ENCODE results near the gene IQSEC1. TPM values are rescaled to one million over a fixed set of nuclear protein-coding genes. Genes with fewer than 3 reads are reported as not detected.

The IQSEC1 gene
- total and polyA plus RNA-seq, 2 experiments from 2014 or later = 21.2 to 24.7 TPM

DNA sequence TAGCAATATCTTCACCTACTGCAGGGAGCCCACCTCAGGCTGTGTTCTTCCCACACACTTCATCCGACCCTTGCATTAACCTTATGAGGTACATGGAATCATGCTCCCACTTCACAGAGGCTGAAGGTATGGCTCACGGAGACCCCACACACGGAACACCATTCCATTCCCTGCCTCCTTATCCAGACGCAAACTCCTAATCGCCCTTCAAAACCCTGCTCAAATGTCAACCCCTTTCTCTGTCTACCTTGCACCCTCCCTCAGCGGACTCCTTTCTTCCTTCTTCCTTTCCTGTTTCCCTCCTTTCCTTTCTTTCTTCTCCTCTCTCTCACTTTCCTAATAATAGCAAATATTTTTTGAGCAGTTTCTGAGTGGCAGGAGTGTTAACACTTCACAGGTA is 23.8 kb downstream of the IQSEC1 start:
- H3K9me3 ChIP-seq (ENCODE audit: low read depth) = no peaks in the 10 kb centered on the region
- no peak for DNase-seq (ENCODE audit: low spot score)
- no peaks in the 10 kb centered on the region for H3K27me3 ChIP-seq
- no peak for TF ChIP-seq EZH2 (IDR thresholded peaks at IDR 0.05; ENCODE audit: borderline replicate concordance)
- TF ChIP-seq, protein P1, sequence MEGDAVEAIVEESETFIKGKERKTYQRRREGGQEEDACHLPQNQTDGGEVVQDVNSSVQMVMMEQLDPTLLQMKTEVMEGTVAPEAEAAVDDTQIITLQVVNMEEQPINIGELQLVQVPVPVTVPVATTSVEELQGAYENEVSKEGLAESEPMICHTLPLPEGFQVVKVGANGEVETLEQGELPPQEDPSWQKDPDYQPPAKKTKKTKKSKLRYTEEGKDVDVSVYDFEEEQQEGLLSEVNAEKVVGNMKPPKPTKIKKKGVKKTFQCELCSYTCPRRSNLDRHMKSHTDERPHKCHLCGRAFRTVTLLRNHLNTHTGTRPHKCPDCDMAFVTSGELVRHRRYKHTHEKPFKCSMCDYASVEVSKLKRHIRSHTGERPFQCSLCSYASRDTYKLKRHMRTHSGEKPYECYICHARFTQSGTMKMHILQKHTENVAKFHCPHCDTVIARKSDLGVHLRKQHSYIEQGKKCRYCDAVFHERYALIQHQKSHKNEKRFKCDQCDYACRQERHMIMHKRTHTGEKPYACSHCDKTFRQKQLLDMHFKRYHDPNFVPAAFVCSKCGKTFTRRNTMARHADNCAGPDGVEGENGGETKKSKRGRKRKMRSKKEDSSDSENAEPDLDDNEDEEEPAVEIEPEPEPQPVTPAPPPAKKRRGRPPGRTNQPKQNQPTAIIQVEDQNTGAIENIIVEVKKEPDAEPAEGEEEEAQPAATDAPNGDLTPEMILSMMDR (IDR thresholded peaks at IDR 0.05; ENCODE audit: poor library complexity) = no peak
- no peak for TF ChIP-seq EZH2phosphoT487 (IDR thresholded peaks at IDR 0.05; ENCODE audit: low read depth, severe bottlenecking, unreplicated experiment)
- no peaks in the 10 kb centered on the region for H4K20me1 ChIP-seq (ENCODE audit: insufficient read depth, poor library complexity, severe bottlenecking)
- no peaks in the 10 kb centered on the region for H3K36me3 ChIP-seq (replicated peaks; ENCODE audit: insufficient read depth, low read depth)
- H2AFZ ChIP-seq = no peak overlapping the region
- H3K4me2 ChIP-seq = no peak overlapping the region
- no peaks in the 10 kb centered on the region for H3K79me2 ChIP-seq
- H3K27ac ChIP-seq = no peak overlapping the region
- no peaks in the 10 kb centered on the region for H3K9me2 ChIP-seq (replicated peaks; ENCODE audit: insufficient read depth)
- WGBS (ENCODE audit: low lambda C conversion rate, missing lambda C conversion rate) = 89% methylated on average over 6 of the region's 6 CpGs
- no peaks in the 10 kb centered on the region for H3K4me1 ChIP-seq (ENCODE audit: insufficient read depth)
- no peak overlapping the region for H3K4me3 ChIP-seq

DNA sequence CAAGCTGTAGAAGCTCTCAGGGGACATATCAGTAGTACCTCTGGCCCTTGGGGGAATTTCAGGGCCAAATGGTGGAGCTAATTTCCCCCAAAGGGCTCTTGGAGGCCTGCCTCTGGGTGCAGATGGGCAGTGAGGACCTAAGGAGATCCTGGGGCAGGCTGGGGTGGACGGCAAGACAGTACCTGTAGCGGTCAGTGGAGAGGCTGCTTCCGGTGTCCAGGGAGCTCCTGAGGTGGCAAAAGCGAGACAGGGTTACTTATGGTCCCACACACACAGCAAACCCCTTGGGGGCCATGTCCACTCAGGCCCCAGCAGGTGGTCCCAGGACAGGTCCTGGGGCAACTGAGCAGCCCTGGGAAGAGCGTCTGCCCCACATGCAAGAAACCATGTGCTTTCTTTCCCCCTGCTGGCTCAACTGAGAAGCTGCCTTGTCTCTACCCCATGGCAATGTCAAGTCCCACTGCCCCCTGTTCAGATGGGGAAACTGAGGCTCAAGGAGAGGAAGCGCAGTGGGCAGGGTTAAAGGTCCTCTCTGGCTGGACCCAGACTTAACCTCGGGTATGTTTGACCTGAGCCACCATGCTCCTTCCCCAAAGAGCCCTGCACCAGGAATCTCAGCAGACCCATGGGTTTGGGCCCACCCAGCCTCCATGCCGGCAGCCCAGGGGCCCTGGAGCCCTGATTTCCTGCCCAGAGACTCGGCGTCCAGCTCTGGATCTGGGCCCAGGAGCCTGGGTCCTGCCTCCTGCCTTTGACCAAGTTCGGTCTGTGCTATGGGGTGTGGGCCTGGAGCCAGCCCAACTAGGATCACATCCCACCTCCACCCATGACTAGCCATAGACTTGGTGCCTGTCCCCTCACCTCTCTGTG is 25.7 kb downstream of the IQSEC1 start:
- Histone ChIP-seq H3K4me1 (ENCODE audit: insufficient read depth) (no peaks in the 10 kb centered on the region), H3K27ac (no peak overlapping the region), H3K79me2 (no peaks in the 10 kb centered on the region), H2AFZ (no peak overlapping the region), H3K4me3 (no peak overlapping the region), H3K9me2 (replicated peaks; ENCODE audit: insufficient read depth) (no peaks in the 10 kb centered on the region), H3K9me3 (ENCODE audit: low read depth) (no peaks in the 10 kb centered on the region), H4K20me1 (ENCODE audit: insufficient read depth, poor library complexity, severe bottlenecking) (no peaks in the 10 kb centered on the region), H3K4me2 (no peak overlapping the region), H3K27me3 (no peaks in the 10 kb centered on the region), H3K36me3 (replicated peaks; ENCODE audit: insufficient read depth, low read depth) (no peaks in the 10 kb centered on the region)
- TF ChIP-seq EZH2 (IDR thresholded peaks at IDR 0.05; ENCODE audit: borderline replicate concordance) (no peak), EZH2phosphoT487 (IDR thresholded peaks at IDR 0.05; ENCODE audit: low read depth, severe bottlenecking, unreplicated experiment) (no peak)
- TF ChIP-seq, protein P1 (IDR thresholded peaks at IDR 0.05; ENCODE audit: poor library complexity) = no peak
- no peak for DNase-seq (ENCODE audit: low spot score)
- 96% methylated on average over 11 of the region's 11 CpGs for WGBS (ENCODE audit: low lambda C conversion rate, missing lambda C conversion rate)

DNA sequence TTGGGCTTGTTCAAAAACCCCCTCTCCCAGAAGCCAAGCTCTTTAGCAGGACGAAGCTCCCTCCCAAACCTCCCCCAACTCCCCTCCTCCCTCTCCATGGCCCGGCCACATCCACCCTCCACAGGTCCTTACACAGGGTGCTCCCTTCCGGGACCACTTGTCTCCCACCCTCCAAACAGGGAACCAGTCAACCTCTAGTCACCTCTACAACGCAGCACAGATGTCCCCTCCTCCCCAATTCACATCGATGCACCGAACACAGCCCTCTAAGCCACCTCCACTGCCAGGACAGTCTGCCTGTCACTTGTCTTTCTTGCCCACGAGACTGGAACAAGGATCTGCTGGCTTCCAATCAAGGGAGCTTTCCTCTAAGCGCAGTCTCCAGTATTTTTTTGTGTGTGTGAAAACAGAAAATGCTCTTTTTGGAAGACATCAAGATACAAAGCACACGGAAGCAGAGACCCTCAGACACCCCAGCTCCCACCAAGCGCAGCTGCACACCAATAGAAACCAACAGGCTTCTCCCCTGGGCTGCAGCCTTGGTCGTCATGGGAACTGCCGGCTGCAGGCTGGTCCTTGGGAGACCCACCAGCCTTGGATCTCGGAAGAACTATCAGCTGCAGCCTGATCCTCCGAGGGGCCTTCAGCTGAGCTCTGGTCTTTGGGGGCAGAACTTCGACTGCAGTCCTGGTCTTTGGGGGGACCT is 26.5 kb downstream of the IQSEC1 start:
- Histone ChIP-seq H3K27me3 (no peaks in the 10 kb centered on the region), H2AFZ (no peak overlapping the region), H3K4me2 (no peak overlapping the region), H4K20me1 (ENCODE audit: insufficient read depth, poor library complexity, severe bottlenecking) (no peaks in the 10 kb centered on the region), H3K79me2 (no peaks in the 10 kb centered on the region), H3K9me2 (replicated peaks; ENCODE audit: insufficient read depth) (no peaks in the 10 kb centered on the region), H3K4me1 (ENCODE audit: insufficient read depth) (no peaks in the 10 kb centered on the region), H3K9me3 (ENCODE audit: low read depth) (no peaks in the 10 kb centered on the region), H3K4me3 (no peak overlapping the region), H3K27ac (no peak overlapping the region), H3K36me3 (replicated peaks; ENCODE audit: insufficient read depth, low read depth) (no peaks in the 10 kb centered on the region)
- TF ChIP-seq EZH2 (IDR thresholded peaks at IDR 0.05; ENCODE audit: borderline replicate concordance) (no peak), EZH2phosphoT487 (IDR thresholded peaks at IDR 0.05; ENCODE audit: low read depth, severe bottlenecking, unreplicated experiment) (no peak)
- TF ChIP-seq, protein P1 (IDR thresholded peaks at IDR 0.05; ENCODE audit: poor library complexity) = no peak
- 86% methylated on average over 15 of the region's 15 CpGs for WGBS (ENCODE audit: low lambda C conversion rate, missing lambda C conversion rate)
- no peak for DNase-seq (ENCODE audit: low spot score)

Data from hepatocyte (in vitro differentiated cells).